ENCODE data around the gene PREX1.

Gene PREX1

GRCh38 chr20:48637461-48637860 is 190.3 kb downstream of the PREX1 start:
- H3K4me2 ChIP-seq (ENCODE audit: insufficient read depth, low read length, poor library complexity, severe bottlenecking) = no peak overlapping the region
- H3K4me1 ChIP-seq (ENCODE audit: control insufficient read depth in 2 of 2, insufficient read depth in 1 of 2, low read depth in 1 of 2, low read length in 2 of 2) = no peaks in the 10 kb centered on the region
- H3K79me1 ChIP-seq (ENCODE audit: low read depth, low read length) = no peaks in the 10 kb centered on the region
- H3K36me3 ChIP-seq (replicated peaks in 1 of 2; ENCODE audit: control insufficient read depth in 2 of 2, insufficient read depth in 2 of 2, low read length in 2 of 2) = peaks cover under 1 to 100% of the 10 kb centered on the region in 2 donors
- H3K9ac ChIP-seq (ENCODE audit: low read depth, low read length, poor library complexity) = no peak overlapping the region
- H3K27ac ChIP-seq (replicated peaks; ENCODE audit: low read length) = no peak overlapping the region
- H2BK120ac ChIP-seq (ENCODE audit: low read depth, low read length) = no peak overlapping the region
- H4K91ac ChIP-seq (ENCODE audit: low read depth, low read length, poor library complexity) = no peak overlapping the region
- H3K18ac ChIP-seq (ENCODE audit: low read length) = peak overlapping the region; percentile 12
- WGBS, 2 donors (ENCODE audit: extremely low coverage in 2 of 2, insufficient read length in 2 of 2, insufficient replicate concordance in 1 of 2) = no CpG with 5 or more reads among the region's 9 CpGs
- no peaks in the 10 kb centered on the region for H3K9me3 ChIP-seq (replicated peaks in 1 of 2; ENCODE audit: control insufficient read depth in 2 of 2, insufficient read depth in 1 of 2, low read depth in 1 of 2, low read length in 2 of 2)
- no peak overlapping the region for H2AK5ac ChIP-seq (ENCODE audit: low read depth, low read length)
- H3K4ac ChIP-seq (ENCODE audit: low read length) = no peak overlapping the region
- H4K8ac ChIP-seq (ENCODE audit: low read depth, low read length) = no peak overlapping the region
- H2BK15ac ChIP-seq (ENCODE audit: low read length) = no peak overlapping the region
- H2BK12ac ChIP-seq (ENCODE audit: low read length) = no peak overlapping the region
- H2AFZ ChIP-seq (ENCODE audit: low read length) = no peak overlapping the region
- H3K23ac ChIP-seq (ENCODE audit: low read depth, low read length, poor library complexity) = no peak overlapping the region
- no peaks in the 10 kb centered on the region for H3K27me3 ChIP-seq (ENCODE audit: control insufficient read depth in 3 of 3, insufficient read depth in 3 of 3, low read depth in 1 of 3, low read length in 3 of 3)
- DNase-seq (ENCODE audit: low spot score) = no peak
- no peak overlapping the region for H3K4me3 ChIP-seq (ENCODE audit: low read length in 2 of 2)
- H2BK5ac ChIP-seq (ENCODE audit: low read length) = no peak overlapping the region
- no peak overlapping the region for H3K14ac ChIP-seq (ENCODE audit: low read length)

GRCh38 chr20:48636301-48636700 is 191.5 kb downstream of the PREX1 start:
- Histone ChIP-seq H3K36me3 (replicated peaks in 1 of 2; ENCODE audit: control insufficient read depth in 2 of 2, insufficient read depth in 2 of 2, low read length in 2 of 2) (peaks cover 0 to 100% of the 10 kb centered on the region in 2 donors), H3K79me1 (ENCODE audit: low read depth, low read length) (no peaks in the 10 kb centered on the region), H2BK5ac (ENCODE audit: low read length) (no peak overlapping the region), H3K9me3 (replicated peaks in 1 of 2; ENCODE audit: control insufficient read depth in 2 of 2, insufficient read depth in 1 of 2, low read depth in 1 of 2, low read length in 2 of 2) (no peaks in the 10 kb centered on the region), H3K18ac (ENCODE audit: low read length) (peak overlapping the region; percentile 48), H3K27ac (replicated peaks; ENCODE audit: low read length) (no peak overlapping the region), H4K8ac (ENCODE audit: low read depth, low read length) (no peak overlapping the region), H2AK5ac (ENCODE audit: low read depth, low read length) (no peak overlapping the region), H2BK15ac (ENCODE audit: low read length) (no peak overlapping the region), H2BK12ac (ENCODE audit: low read length) (peak overlapping the region; percentile 44), H3K27me3 (ENCODE audit: control insufficient read depth in 3 of 3, insufficient read depth in 3 of 3, low read depth in 1 of 3, low read length in 3 of 3) (no peaks in the 10 kb centered on the region), H3K4me2 (ENCODE audit: insufficient read depth, low read length, poor library complexity, severe bottlenecking) (no peak overlapping the region), H3K14ac (ENCODE audit: low read length) (peak overlapping the region; percentile 42), H4K91ac (ENCODE audit: low read depth, low read length, poor library complexity) (no peak overlapping the region), H2AFZ (ENCODE audit: low read length) (no peak overlapping the region), H3K4ac (ENCODE audit: low read length) (no peak overlapping the region), H3K4me3 (ENCODE audit: low read length in 2 of 2) (no peak overlapping the region), H2BK120ac (ENCODE audit: low read depth, low read length) (no peak overlapping the region), H3K9ac (ENCODE audit: low read depth, low read length, poor library complexity) (peak overlapping the region; percentile 26), H3K4me1 (ENCODE audit: control insufficient read depth in 2 of 2, insufficient read depth in 1 of 2, low read depth in 1 of 2, low read length in 2 of 2) (no peaks in the 10 kb centered on the region), H3K23ac (ENCODE audit: low read depth, low read length, poor library complexity) (peak overlapping the region; percentile 14)
- no peak for DNase-seq (ENCODE audit: low spot score)
- WGBS, 2 donors (ENCODE audit: extremely low coverage in 2 of 2, insufficient read length in 2 of 2, insufficient replicate concordance in 1 of 2) = no CpG with 5 or more reads among the region's 26 CpGs

- H3K4ac ChIP-seq (ENCODE audit: low read length) = no peak overlapping the region
- H3K14ac ChIP-seq (ENCODE audit: low read length) = peak overlapping the region; percentile 42
- peaks cover 0 to 100% of the 10 kb centered on the region in 2 donors for H3K36me3 ChIP-seq (replicated peaks in 1 of 2; ENCODE audit: control insufficient read depth in 2 of 2, insufficient read depth in 2 of 2, low read length in 2 of 2)
- H2AK5ac ChIP-seq (ENCODE audit: low read depth, low read length) = peak overlapping the region; percentile 73
- H3K27ac ChIP-seq (replicated peaks; ENCODE audit: low read length) = no peak overlapping the region
- H4K8ac ChIP-seq (ENCODE audit: low read depth, low read length) = no peak overlapping the region
- H2BK15ac ChIP-seq (ENCODE audit: low read length) = peak overlapping the region; percentile 18
- H3K9me3 ChIP-seq (replicated peaks in 1 of 2; ENCODE audit: control insufficient read depth in 2 of 2, insufficient read depth in 1 of 2, low read depth in 1 of 2, low read length in 2 of 2) = no peaks in the 10 kb centered on the region
- no peaks in the 10 kb centered on the region for H3K27me3 ChIP-seq (ENCODE audit: control insufficient read depth in 3 of 3, insufficient read depth in 3 of 3, low read depth in 1 of 3, low read length in 3 of 3)
- H3K23ac ChIP-seq (ENCODE audit: low read depth, low read length, poor library complexity) = peak overlapping the region; percentile 69
- no peaks in the 10 kb centered on the region for H3K79me1 ChIP-seq (ENCODE audit: low read depth, low read length)
- WGBS, 2 donors (ENCODE audit: extremely low coverage in 2 of 2, insufficient read length in 2 of 2, insufficient replicate concordance in 1 of 2) = no CpG with 5 or more reads among the region's 5 CpGs
- no peak overlapping the region for H2BK120ac ChIP-seq (ENCODE audit: low read depth, low read length)
- H3K18ac ChIP-seq (ENCODE audit: low read length) = peak overlapping the region; percentile 44
- peak overlapping the region; percentile 26 for H3K9ac ChIP-seq (ENCODE audit: low read depth, low read length, poor library complexity)
- H3K4me2 ChIP-seq (ENCODE audit: insufficient read depth, low read length, poor library complexity, severe bottlenecking) = no peak overlapping the region
- H2BK12ac ChIP-seq (ENCODE audit: low read length) = peak overlapping the region; percentile 44
- no peaks in the 10 kb centered on the region for H3K4me1 ChIP-seq (ENCODE audit: control insufficient read depth in 2 of 2, insufficient read depth in 1 of 2, low read depth in 1 of 2, low read length in 2 of 2)
- H3K4me3 ChIP-seq (ENCODE audit: low read length in 2 of 2) = no peak overlapping the region
- no peak overlapping the region for H4K91ac ChIP-seq (ENCODE audit: low read depth, low read length, poor library complexity)
- no peak for DNase-seq (ENCODE audit: low spot score)
- no peak overlapping the region for H2BK5ac ChIP-seq (ENCODE audit: low read length)
- H2AFZ ChIP-seq (ENCODE audit: low read length) = no peak overlapping the region
Measured at GRCh38 chr20:48635791-48636267, 192.0 kb downstream of the PREX1 start.

GRCh38 chr20:48635361-48635760 is 192.4 kb downstream of the PREX1 start:
- Histone ChIP-seq H2AFZ (ENCODE audit: low read length) (no peak overlapping the region), H3K9ac (ENCODE audit: low read depth, low read length, poor library complexity) (no peak overlapping the region), H3K4me3 (ENCODE audit: low read length in 2 of 2) (no peak overlapping the region), H2AK5ac (ENCODE audit: low read depth, low read length) (peak overlapping the region; percentile 73), H3K14ac (ENCODE audit: low read length) (no peak overlapping the region), H3K18ac (ENCODE audit: low read length) (no peak overlapping the region), H4K8ac (ENCODE audit: low read depth, low read length) (no peak overlapping the region), H2BK120ac (ENCODE audit: low read depth, low read length) (no peak overlapping the region), H3K9me3 (replicated peaks in 1 of 2; ENCODE audit: control insufficient read depth in 2 of 2, insufficient read depth in 1 of 2, low read depth in 1 of 2, low read length in 2 of 2) (no peaks in the 10 kb centered on the region), H3K27ac (replicated peaks; ENCODE audit: low read length) (no peak overlapping the region), H3K4ac (ENCODE audit: low read length) (no peak overlapping the region), H2BK15ac (ENCODE audit: low read length) (peak overlapping the region; percentile 18), H3K4me2 (ENCODE audit: insufficient read depth, low read length, poor library complexity, severe bottlenecking) (no peak overlapping the region), H3K27me3 (ENCODE audit: control insufficient read depth in 3 of 3, insufficient read depth in 3 of 3, low read depth in 1 of 3, low read length in 3 of 3) (no peaks in the 10 kb centered on the region), H3K23ac (ENCODE audit: low read depth, low read length, poor library complexity) (peak overlapping the region; percentile 69), H3K79me1 (ENCODE audit: low read depth, low read length) (no peaks in the 10 kb centered on the region), H4K91ac (ENCODE audit: low read depth, low read length, poor library complexity) (no peak overlapping the region), H2BK12ac (ENCODE audit: low read length) (no peak overlapping the region), H2BK5ac (ENCODE audit: low read length) (no peak overlapping the region), H3K4me1 (ENCODE audit: control insufficient read depth in 2 of 2, insufficient read depth in 1 of 2, low read depth in 1 of 2, low read length in 2 of 2) (no peaks in the 10 kb centered on the region), H3K36me3 (replicated peaks in 1 of 2; ENCODE audit: control insufficient read depth in 2 of 2, insufficient read depth in 2 of 2, low read length in 2 of 2) (peaks cover 0 to 100% of the 10 kb centered on the region in 2 donors)
- WGBS, 2 donors (ENCODE audit: extremely low coverage in 2 of 2, insufficient read length in 2 of 2, insufficient replicate concordance in 1 of 2) = no CpG with 5 or more reads among the region's 5 CpGs
- DNase-seq (ENCODE audit: low spot score) = no peak
